Measurements from ENCODE around the gene THOC2.
"Not testable (repeated sequence)": the region's sequence is repeated elsewhere in the genome, so short reads cannot be mapped to it uniquely, and the experiment has no call there.

THOC2 gene

DNA sequence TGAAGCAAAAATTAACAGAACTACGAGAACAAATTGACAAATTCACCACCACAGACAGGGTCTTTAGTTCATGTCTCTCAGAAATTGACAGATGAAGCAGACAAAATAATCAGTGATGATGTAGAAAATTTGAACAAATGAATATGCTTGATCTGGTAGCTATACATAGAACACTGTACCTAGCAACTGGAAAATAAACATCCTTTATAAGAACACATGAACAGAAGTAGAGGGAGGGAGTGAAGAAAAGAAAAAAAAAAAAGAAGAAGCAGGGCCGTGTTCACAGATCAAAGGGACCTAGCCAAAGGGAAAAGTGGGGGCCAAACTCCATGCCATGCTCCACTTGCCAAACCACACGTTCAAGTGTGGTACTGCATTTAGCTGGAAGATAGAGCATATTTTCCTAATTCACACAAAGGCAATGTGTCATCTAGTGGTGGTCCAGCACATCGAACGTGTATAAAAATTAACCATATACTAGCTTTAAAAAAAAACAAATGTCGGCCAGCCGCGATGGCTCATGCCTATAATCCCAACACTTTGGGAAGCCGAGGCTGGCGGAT lies 5.6 kb upstream of the THOC2 start:
- no peak for DNase-seq (ENCODE audit: low read depth in 1 of 2, low spot score in 1 of 2)
- no peak for TF ChIP-seq SPI1 (IDR thresholded peaks at IDR 0.05; ENCODE audit: borderline replicate concordance, low read depth)
- no peak for TF ChIP-seq GABPA (IDR thresholded peaks at IDR 0.05; ENCODE audit: low read depth)
- TF ChIP-seq, protein P1, sequence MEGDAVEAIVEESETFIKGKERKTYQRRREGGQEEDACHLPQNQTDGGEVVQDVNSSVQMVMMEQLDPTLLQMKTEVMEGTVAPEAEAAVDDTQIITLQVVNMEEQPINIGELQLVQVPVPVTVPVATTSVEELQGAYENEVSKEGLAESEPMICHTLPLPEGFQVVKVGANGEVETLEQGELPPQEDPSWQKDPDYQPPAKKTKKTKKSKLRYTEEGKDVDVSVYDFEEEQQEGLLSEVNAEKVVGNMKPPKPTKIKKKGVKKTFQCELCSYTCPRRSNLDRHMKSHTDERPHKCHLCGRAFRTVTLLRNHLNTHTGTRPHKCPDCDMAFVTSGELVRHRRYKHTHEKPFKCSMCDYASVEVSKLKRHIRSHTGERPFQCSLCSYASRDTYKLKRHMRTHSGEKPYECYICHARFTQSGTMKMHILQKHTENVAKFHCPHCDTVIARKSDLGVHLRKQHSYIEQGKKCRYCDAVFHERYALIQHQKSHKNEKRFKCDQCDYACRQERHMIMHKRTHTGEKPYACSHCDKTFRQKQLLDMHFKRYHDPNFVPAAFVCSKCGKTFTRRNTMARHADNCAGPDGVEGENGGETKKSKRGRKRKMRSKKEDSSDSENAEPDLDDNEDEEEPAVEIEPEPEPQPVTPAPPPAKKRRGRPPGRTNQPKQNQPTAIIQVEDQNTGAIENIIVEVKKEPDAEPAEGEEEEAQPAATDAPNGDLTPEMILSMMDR (IDR thresholded peaks at IDR 0.05; ENCODE audit: insufficient read depth, low read length) = no peak
- TF ChIP-seq POLR2AphosphoS5 (IDR thresholded peaks at IDR 0.05; ENCODE audit: low read depth) = no peak
- TF ChIP-seq, protein P2, sequence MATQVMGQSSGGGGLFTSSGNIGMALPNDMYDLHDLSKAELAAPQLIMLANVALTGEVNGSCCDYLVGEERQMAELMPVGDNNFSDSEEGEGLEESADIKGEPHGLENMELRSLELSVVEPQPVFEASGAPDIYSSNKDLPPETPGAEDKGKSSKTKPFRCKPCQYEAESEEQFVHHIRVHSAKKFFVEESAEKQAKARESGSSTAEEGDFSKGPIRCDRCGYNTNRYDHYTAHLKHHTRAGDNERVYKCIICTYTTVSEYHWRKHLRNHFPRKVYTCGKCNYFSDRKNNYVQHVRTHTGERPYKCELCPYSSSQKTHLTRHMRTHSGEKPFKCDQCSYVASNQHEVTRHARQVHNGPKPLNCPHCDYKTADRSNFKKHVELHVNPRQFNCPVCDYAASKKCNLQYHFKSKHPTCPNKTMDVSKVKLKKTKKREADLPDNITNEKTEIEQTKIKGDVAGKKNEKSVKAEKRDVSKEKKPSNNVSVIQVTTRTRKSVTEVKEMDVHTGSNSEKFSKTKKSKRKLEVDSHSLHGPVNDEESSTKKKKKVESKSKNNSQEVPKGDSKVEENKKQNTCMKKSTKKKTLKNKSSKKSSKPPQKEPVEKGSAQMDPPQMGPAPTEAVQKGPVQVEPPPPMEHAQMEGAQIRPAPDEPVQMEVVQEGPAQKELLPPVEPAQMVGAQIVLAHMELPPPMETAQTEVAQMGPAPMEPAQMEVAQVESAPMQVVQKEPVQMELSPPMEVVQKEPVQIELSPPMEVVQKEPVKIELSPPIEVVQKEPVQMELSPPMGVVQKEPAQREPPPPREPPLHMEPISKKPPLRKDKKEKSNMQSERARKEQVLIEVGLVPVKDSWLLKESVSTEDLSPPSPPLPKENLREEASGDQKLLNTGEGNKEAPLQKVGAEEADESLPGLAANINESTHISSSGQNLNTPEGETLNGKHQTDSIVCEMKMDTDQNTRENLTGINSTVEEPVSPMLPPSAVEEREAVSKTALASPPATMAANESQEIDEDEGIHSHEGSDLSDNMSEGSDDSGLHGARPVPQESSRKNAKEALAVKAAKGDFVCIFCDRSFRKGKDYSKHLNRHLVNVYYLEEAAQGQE (IDR thresholded peaks at IDR 0.05; ENCODE audit: insufficient replicate concordance, low read depth) = no peak
- no peak overlapping the region for H3K27ac ChIP-seq (replicated peaks)
- H3K27me3 ChIP-seq (ENCODE audit: insufficient read depth, poor library complexity, severe bottlenecking) = no peaks in the 10 kb centered on the region
- no peak overlapping the region for H3K4me3 ChIP-seq (replicated peaks; ENCODE audit: insufficient read depth, low read length)

DNA sequence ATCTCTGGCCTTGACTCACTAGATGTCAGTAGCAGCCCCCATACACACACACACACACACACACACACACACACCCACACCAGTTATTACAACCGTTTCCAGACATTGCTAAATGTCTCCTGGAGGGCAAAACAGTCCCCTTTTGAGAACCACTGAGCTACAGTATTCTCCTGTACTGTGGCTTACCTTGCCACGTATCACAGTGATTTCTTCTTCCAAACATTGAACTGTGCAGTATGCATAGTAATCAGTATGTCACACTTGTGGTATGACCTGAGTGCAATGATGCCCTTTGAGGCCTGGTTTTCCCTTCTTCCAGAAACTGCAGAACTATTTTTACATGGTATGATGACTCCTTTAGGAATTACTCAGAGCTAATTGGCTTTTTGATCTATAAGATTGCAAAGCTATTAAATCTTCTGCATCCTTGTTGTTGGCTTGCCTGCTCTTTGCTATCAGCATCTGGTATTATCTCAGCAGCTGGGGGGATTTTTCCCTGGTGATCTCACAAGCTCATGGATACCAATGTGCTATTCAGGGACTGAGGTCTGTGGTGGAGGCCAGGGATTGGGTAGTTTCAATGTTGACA lies 3.6 kb upstream of the THOC2 start:
- no peaks in the 10 kb centered on the region for H3K27me3 ChIP-seq (ENCODE audit: insufficient read depth, poor library complexity, severe bottlenecking)
- no peak for DNase-seq (ENCODE audit: low read depth in 1 of 2, low spot score in 1 of 2)
- no peak overlapping the region for H3K4me3 ChIP-seq (replicated peaks; ENCODE audit: insufficient read depth, low read length)
- no peak overlapping the region for H3K27ac ChIP-seq (replicated peaks)
- TF ChIP-seq, protein P1 (IDR thresholded peaks at IDR 0.05; ENCODE audit: insufficient read depth, low read length) = no peak
- TF ChIP-seq, protein P2 (IDR thresholded peaks at IDR 0.05; ENCODE audit: insufficient replicate concordance, low read depth) = no peak
- TF ChIP-seq POLR2AphosphoS5 (IDR thresholded peaks at IDR 0.05; ENCODE audit: low read depth) (no peak), SPI1 (IDR thresholded peaks at IDR 0.05; ENCODE audit: borderline replicate concordance, low read depth) (no peak), GABPA (IDR thresholded peaks at IDR 0.05; ENCODE audit: low read depth) (no peak)

DNA sequence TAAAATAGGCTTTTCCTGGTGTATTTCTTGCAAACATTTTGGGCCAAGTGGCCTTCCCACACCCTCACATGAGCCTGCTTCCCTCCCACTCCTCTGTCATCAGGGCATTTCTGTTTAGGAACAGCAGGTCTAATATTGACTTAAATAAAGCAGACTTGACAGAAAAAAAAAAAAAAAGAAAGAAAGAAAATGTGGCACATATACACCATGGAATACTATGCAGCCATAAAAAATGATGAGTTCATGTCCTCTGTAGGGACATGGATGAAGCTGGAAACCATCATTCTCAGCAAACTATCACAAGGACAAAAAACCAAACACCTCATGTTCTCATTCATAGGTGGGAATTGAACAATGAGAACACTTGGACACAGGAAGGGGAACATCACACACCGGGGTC lies 2.3 kb upstream of the THOC2 start:
- not testable (repeated sequence) for H3K27me3 ChIP-seq (ENCODE audit: insufficient read depth, poor library complexity, severe bottlenecking); DNase-seq (ENCODE audit: low read depth in 1 of 2, low spot score in 1 of 2); H3K27ac ChIP-seq (replicated peaks); H3K4me3 ChIP-seq (replicated peaks; ENCODE audit: insufficient read depth, low read length)

DNA sequence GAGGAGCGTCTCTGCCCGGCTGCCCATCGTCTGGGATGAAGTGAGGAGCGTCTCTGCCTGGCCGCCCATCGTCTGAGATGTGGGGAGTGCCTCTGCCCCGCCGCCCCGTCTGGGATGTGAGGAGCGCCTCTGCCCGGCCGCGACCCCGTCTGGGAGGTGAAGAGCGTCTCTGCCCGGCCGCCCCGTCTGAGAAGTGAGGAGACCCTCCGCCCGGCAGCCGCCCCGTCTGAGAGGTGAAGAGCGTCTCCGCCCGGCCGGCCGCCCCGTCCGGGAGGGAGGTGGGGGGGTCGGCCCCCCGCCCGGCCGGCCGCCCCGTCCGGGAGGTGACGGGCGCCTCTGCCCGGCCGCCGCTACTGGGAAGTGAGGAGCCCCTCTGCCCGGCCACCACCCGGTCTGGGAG lies 1.2 kb upstream of the THOC2 start:
- not testable (repeated sequence) for H3K27ac ChIP-seq (replicated peaks); H3K4me3 ChIP-seq (replicated peaks; ENCODE audit: insufficient read depth, low read length); H3K27me3 ChIP-seq (ENCODE audit: insufficient read depth, poor library complexity, severe bottlenecking); DNase-seq (ENCODE audit: low read depth in 1 of 2, low spot score in 1 of 2)
